HEK293 (cell line): ENCODE results near the gene RASD2.

Source experiments
- CTCF ChIA-PET: fragments of 350-600 bp; formaldehyde crosslinking; extraction: SDS; loops from one replicate; lab custom pipeline; 2021; ENCODE audit warnings: antibody characterized with exemption; lab: Yijun Ruan, JAX
- POLR2A ChIA-PET: fragments of 300-600 bp; formaldehyde crosslinking; extraction: SDS; loops from one replicate; lab custom pipeline; 2020; ENCODE audit warnings: antibody characterized with exemption, inconsistent platforms; lab: Yijun Ruan, JAX
- H3K27ac ChIP-seq: fragments of 200-500 bp; sonication (Bioruptor generic); 2 replicates; pipeline ENCODE4 v1.5.1; 2014; ENCODE audit warnings: low read depth, low read length, control low read depth, inconsistent platforms; ENCODE audit errors: extremely low read depth
- H3K36me3 ChIP-seq, 2 experiments: fragments of 200-500 bp in 1 of 2; sonication (Bioruptor generic) in 1 of 2; 1 replicate in 1 of 2; 2 replicates in 1 of 2; pipeline ENCODE4 v1.5.1; 2014 to 2017; ENCODE audit warnings: inconsistent platforms in 2 of 2, low read length in 2 of 2; ENCODE audit not compliant: control insufficient read depth in 2 of 2, insufficient read depth in 1 of 2
- H3K4me1 ChIP-seq: fragments of 200-500 bp; sonication (Bioruptor generic); 2 replicates; pipeline ENCODE4 v1.5.1; 2014; ENCODE audit warnings: mild to moderate bottlenecking, low read length, inconsistent platforms; ENCODE audit not compliant: control insufficient read depth, insufficient read depth
- H3K4me3 ChIP-seq: 2 replicates; pipeline ENCODE4 v1.5.1; 2011; ENCODE audit warnings: low read depth, mild to moderate bottlenecking, control low read depth, low read length, moderate library complexity
- H3K9me3 ChIP-seq: fragments of 200-500 bp; sonication (Bioruptor generic); 2 replicates; pipeline ENCODE4 v1.5.1; 2014; ENCODE audit warnings: low read depth, low read length, inconsistent platforms; ENCODE audit not compliant: control insufficient read depth, insufficient read depth
- AEBP2 ChIP-seq: fragments of 450-650 bp; formaldehyde crosslinking; IDR thresholded peaks from 2 replicates; pipeline ENCODE4 v1.5.1; 2016; ENCODE audit warnings: missing biosample characterization, missing genetic modification characterization, borderline replicate concordance
- GFI1B ChIP-seq: fragments of 450-650 bp; formaldehyde crosslinking; IDR thresholded peaks from 2 replicates; pipeline ENCODE4 v1.5.1; 2016; ENCODE audit warnings: missing biosample characterization, missing genetic modification characterization
- GLI2 ChIP-seq: fragments of 450-650 bp; formaldehyde crosslinking; IDR thresholded peaks from 2 replicates; pipeline ENCODE4; 2017; ENCODE audit warnings: missing biosample characterization, missing genetic modification characterization, low read depth, borderline replicate concordance
- KLF10 ChIP-seq: fragments of 450-650 bp; IDR thresholded peaks from 2 replicates; pipeline ENCODE4 v1.5.1; 2018; ENCODE audit warnings: missing biosample characterization, mild to moderate bottlenecking, missing genetic modification characterization
- KLF16 ChIP-seq: fragments of 450-650 bp; formaldehyde crosslinking; IDR thresholded peaks from 2 replicates; pipeline ENCODE4 v1.5.1; 2017; ENCODE audit warnings: missing biosample characterization, missing genetic modification characterization
- PRDM4 ChIP-seq: fragments of 450-650 bp; formaldehyde crosslinking; IDR thresholded peaks from 2 replicates; pipeline ENCODE4 v1.5.1; 2017; ENCODE audit warnings: missing biosample characterization, missing genetic modification characterization
- SETDB1 ChIP-seq: IDR thresholded peaks from one replicate; pipeline ENCODE4 v1.6.1; 2017; ENCODE audit warnings: mild to moderate bottlenecking, low read length, moderate library complexity, mixed read lengths; ENCODE audit not compliant: insufficient read length
- TRIM28 ChIP-seq: IDR thresholded peaks from 2 replicates; pipeline ENCODE4 v1.6.1; 2011; ENCODE audit warnings: low read length, control low read depth, borderline replicate concordance
- ZBTB6 ChIP-seq: fragments of 450-650 bp; formaldehyde crosslinking; IDR thresholded peaks from 2 replicates; pipeline ENCODE4 v1.5.1; 2017; ENCODE audit warnings: missing biosample characterization, missing genetic modification characterization
- ZFP37 ChIP-seq: fragments of 450-650 bp; formaldehyde crosslinking; IDR thresholded peaks from 2 replicates; pipeline ENCODE4 v1.5.1; 2016; ENCODE audit warnings: missing biosample characterization, missing genetic modification characterization
- ZNF112 ChIP-seq: fragments of 450-650 bp; formaldehyde crosslinking; IDR thresholded peaks from 2 replicates; pipeline ENCODE4 v1.5.0; 2017; ENCODE audit warnings: missing biosample characterization, missing genetic modification characterization
- ZNF140 ChIP-seq: fragments of 450-650 bp; formaldehyde crosslinking; IDR thresholded peaks from 2 replicates; pipeline ENCODE4 v1.5.1; 2016; ENCODE audit warnings: missing biosample characterization, missing genetic modification characterization
- ZNF362 ChIP-seq: fragments of 450-650 bp; formaldehyde crosslinking; IDR thresholded peaks from 2 replicates; pipeline ENCODE4 v1.5.1; 2016; ENCODE audit warnings: missing biosample characterization, missing genetic modification characterization
- ZNF48 ChIP-seq: fragments of 450-650 bp; formaldehyde crosslinking; IDR thresholded peaks from 2 replicates; pipeline ENCODE4 v1.5.1; 2016; ENCODE audit warnings: missing biosample characterization, missing genetic modification characterization
- ZNF521 ChIP-seq: fragments of 450-650 bp; formaldehyde crosslinking; IDR thresholded peaks from 2 replicates; pipeline ENCODE4 v1.5.1; 2017; ENCODE audit warnings: missing biosample characterization, mild to moderate bottlenecking, missing genetic modification characterization
- ZNF558 ChIP-seq: fragments of 450-650 bp; formaldehyde crosslinking; IDR thresholded peaks from 2 replicates; pipeline ENCODE4 v1.5.1; 2016; ENCODE audit warnings: missing biosample characterization, missing genetic modification characterization
- ZNF791 ChIP-seq: fragments of 450-650 bp; formaldehyde crosslinking; IDR thresholded peaks from 2 replicates; pipeline ENCODE4 v1.5.1; 2016; ENCODE audit warnings: missing biosample characterization, missing genetic modification characterization
- TF ChIP-seq, protein P1 (sequence below): fragments of 450-650 bp; formaldehyde crosslinking; IDR thresholded peaks from 2 replicates; pipeline ENCODE4 v1.5.1; 2016; ENCODE audit warnings: missing biosample characterization, missing genetic modification characterization

Gene RASD2

GRCh38 chr22:35581023-35581413 is 40.4 kb downstream of the RASD2 start:
- no peak overlapping the region for H3K27ac ChIP-seq
- no peak overlapping the region for H3K4me3 ChIP-seq
- POLR2A ChIA-PET: no interaction called here
- H3K4me1 ChIP-seq: no peaks in the 10 kb centered on the region
- TF ChIP-seq PRDM4 (tag by site-specific recombination) (no peak), ZNF521 (tag by site-specific recombination) (no peak), SETDB1 (no peak), KLF16 (tag by site-specific recombination) (no peak), GFI1B (tag by site-specific recombination) (no peak), GLI2 (tag by site-specific recombination) (no peak), ZNF791 (tag by site-specific recombination) (no peak), ZNF140 (tag by site-specific recombination) (no peak), ZNF48 (tag by site-specific recombination) (no peak), ZNF112 (tag by site-specific recombination) (no peak), TRIM28 (no peak), ZNF362 (tag by site-specific recombination) (no peak), ZNF558 (tag by site-specific recombination) (no peak), AEBP2 (tag by site-specific recombination) (no peak)
- TF ChIP-seq, protein P1, sequence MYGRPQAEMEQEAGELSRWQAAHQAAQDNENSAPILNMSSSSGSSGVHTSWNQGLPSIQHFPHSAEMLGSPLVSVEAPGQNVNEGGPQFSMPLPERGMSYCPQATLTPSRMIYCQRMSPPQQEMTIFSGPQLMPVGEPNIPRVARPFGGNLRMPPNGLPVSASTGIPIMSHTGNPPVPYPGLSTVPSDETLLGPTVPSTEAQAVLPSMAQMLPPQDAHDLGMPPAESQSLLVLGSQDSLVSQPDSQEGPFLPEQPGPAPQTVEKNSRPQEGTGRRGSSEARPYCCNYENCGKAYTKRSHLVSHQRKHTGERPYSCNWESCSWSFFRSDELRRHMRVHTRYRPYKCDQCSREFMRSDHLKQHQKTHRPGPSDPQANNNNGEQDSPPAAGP (tag by site-specific recombination): no peak
- TF ChIP-seq, all 188 proteins: peak for 0
- CTCF ChIA-PET: interaction anchor here (0.6 to 6.1 kb wide), 6 partner anchors 41 to 527 kb away, joined by 3 to 103 read pairs (median 14); no protein-coding TSS in a partner anchor
- no peaks in the 10 kb centered on the region for H3K36me3 ChIP-seq
- H3K9me3 ChIP-seq: no peaks in the 10 kb centered on the region

DNA sequence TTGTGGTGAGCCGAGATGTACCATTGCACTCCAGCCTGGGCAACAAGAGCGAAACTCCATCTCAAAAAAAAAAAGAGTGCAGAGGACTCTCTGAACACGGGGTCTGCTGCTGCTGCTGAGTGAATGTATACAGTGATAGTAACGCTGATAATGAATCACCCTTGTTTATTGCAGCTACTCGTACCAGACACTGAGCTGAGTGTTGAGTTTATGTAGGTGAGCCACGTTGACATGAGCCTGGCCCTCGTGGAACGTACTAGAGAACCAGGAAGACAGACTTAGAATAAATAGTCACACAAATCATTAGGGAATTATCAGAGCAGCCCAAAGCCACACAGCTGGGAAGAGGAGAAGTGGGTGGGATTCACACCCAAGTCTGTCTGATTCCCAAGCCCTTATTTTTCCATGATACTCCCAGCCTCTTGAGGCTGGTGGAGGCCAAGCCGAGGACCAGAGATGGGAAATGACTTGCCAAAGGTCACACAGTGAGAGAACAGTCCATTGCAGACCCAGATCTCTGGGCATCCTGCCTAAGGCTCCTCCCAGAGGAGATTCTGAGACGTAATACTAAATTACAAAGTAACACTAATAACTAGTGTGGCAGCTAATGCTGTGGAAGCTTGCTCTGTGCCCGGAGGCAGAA is 41.7 kb downstream of the RASD2 start:
- Histone ChIP-seq H3K4me1 (no peaks in the 10 kb centered on the region), H3K36me3 (no peaks in the 10 kb centered on the region), H3K4me3 (no peak overlapping the region), H3K9me3 (no peaks in the 10 kb centered on the region), H3K27ac (no peak overlapping the region)
- no peak for TF ChIP-seq ZBTB6 (tag by site-specific recombination)
- TF ChIP-seq ZFP37: no peak
- TF ChIP-seq KLF10 (tag by site-specific recombination): no peak
- TF ChIP-seq GLI2 (tag by site-specific recombination): no peak
- ChIA-PET CTCF (interaction anchor here (0.5 to 6.1 kb wide), 37 partner anchors 11 to 474 kb away, joined by 3 to 103 read pairs (median 4); no protein-coding TSS in a partner anchor), POLR2A (interaction anchor here (0.6 kb wide), 1 partner anchor 137 kb away, joined by 4 read pairs; no protein-coding TSS in a partner anchor)
